NCI-H82 treated with DMSO at 0.1 percent for 48 hours (cell line): Measurements from ENCODE around the gene DPP7.
"Not testable (repeated sequence)": the region's sequence is repeated elsewhere in the genome, so short reads cannot be mapped to it uniquely, and the experiment has no call there.

Source experiments
- DNase-seq: peaks from one replicate; lab custom pipeline; 2025; ENCODE audit not compliant: unreplicated experiment; lab: John Stamatoyannopoulos, UW

The DPP7 gene

GRCh38 chr9:137148242-137148641 lies 33.7 kb upstream of the DPP7 start:
- no peak for DNase-seq

DNA sequence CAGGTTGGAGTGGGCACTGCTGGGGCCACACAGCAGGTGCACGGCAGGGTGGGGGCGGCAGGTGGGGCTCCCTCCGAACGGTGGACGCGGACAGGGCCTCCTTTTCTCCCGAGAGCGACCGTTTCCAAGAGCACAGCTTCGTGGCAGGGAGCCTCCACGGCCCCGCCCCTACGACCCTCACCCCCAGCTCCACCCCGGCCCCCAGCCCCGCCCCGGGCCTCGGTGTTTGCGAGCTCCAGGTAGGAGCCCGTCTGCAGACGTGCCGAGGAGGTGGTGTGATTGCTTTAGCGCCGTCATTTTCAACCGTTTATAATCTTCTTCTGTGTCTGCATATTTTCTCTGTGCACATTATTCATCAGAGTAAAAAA lies 33.2 kb upstream of the DPP7 start:
- DNase-seq, result no peak

GRCh38 chr9:137147091-137147792 lies 32.7 kb upstream of the DPP7 start:
- DNase-seq, result no peak

DNA sequence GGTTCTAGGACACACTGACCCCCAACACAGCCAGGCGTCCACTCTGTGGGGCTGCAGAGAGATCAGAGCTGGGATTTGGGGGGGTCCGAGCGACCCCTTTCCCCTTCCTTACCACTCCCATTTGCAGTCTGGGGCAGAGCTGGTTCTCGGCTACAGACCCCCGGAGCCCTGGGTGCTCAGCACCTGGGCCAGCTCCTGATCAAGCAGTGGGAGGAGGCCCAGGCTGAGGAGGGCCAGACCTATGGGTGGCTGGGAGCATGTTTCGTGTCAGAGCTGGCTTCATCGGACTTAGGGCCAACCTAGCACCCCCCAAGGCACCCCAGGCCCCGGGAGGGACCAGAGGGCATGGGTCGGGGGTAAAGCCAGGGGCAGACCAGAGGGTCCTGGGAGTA lies 32.0 kb upstream of the DPP7 start:
- DNase-seq, result no peak

DNA sequence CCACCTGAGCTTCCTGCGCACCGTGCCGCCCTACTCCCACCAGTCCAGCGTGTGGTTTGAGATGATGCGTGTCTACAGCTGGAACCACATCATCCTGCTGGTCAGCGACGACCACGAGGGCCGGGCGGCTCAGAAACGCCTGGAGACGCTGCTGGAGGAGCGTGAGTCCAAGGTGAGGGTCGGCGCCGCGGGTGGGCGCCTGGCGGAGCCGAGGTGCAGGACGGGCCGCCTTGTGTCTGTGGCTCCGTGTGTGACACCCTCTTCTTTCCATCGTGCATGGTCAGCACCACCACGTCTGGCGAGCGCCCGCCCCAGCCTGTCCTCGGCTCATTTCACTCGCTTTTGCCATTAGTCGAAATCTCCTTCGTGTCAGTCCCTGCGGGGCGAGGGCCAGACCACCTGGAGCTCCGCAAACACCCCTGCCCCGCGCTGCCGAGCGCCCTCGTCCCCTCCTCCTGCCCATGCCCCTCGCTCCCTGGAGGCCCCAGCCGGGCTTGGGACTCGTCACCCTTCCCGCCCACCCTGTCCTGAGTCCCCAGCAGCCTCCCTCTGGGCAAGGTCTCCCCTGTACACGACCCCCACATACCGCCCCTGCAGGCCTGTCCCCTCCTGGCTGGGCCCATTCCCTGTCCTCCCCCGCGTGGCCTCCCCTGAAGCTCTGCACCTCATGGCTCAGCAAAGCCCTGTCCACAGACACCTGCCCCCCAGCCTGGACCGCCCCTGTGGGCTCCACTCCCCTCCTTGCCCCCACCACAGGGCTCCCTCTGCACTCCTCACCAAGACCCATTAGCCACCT lies 31.4 kb upstream of the DPP7 start:
- no peak for DNase-seq

GRCh38 chr9:137143459-137143858 lies 28.9 kb upstream of the DPP7 start:
- DNase-seq, result no peak

DNA sequence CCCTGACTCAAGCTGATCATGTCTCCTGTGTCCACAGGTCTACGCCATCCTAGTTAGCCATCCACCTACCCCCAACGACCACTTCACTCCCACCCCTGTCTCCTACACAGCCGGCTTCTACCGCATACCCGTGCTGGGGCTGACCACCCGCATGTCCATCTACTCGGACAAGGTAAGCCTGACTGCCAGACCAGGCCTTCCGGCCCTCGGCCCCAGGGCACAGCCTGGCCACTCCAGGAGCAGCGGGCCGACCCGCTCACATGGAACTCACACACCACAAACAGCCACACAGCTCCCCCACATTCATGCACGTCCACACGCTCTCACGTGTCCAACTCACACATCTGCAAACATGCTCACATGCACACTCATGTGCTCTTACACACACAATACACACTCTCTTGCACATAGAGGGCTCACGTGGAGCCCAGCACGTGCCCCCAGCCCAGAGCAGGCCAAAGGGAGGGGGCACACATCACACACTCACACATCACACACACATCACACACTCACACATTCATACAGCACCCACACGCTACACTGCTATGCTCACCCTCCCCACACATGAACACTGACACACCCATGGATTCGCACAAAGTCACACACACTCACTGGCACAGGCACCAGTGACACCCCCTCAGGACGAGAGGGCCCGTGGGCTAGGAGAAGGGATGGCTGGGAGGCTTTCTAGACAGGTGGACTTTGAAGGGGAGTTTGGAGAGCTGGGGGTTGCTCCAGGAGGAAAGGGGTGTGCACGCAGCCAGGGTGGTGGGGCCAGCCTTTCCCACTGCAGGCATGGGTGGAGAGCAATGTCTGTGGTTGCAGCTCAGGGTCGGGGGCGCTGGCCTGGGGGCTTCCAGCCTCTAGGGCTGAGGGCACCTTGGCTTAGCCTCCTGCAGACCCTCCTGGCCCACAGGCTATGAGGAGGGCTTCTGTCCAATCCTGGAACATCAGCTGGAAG lies 27.7 kb upstream of the DPP7 start:
- no peak for DNase-seq

GRCh38 chr9:137141050-137141810 lies 26.7 kb upstream of the DPP7 start:
- no peak for DNase-seq

GRCh38 chr9:137140151-137141012 lies 25.8 kb upstream of the DPP7 start:
- DNase-seq, result no peak

- DNase-seq, result no peak
These were observed 25.1 kb upstream of the DPP7 start for GRCh38 chr9:137139468-137140150.

GRCh38 chr9:137138722-137139467 lies 24.4 kb upstream of the DPP7 start, which contains the start of gene GRIN1:
GRIN1 (plus strand) TSS chr9:137139154; CDS start chr9:137139487, 333 bp downstream.
- DNase-seq, result no peak

DNA sequence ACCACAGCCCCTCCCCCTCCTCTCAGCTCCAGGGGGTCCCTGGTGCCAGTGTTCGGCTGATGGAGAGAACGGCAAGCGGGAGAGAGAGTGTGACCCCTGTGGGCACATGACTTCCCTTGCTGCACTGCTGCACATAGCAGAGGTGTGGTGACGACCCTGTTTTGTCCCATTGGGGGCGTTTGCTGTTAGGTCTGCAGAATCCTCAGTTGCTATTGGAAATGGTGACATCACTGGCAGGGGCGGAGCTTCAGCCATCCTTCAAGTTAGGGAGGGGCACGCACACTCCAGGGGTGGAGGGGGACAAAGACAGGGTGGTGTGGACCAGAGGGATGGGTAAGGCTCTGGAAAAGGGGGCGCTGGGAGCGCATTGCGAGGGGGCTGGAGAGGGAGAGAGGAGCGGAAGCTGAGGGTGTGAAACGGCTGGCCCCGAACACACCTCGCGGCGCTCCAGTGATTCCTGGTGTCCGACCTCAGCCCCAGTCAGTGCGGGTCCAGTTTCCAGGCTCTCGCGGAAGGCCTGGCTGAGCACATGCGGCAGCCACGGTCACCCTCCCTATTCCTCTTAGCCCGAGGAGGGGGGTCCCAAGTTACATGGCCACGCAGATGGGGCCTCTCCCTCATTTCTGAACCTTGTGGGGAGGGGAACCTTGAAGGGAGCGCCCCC lies 23.7 kb upstream of the DPP7 start:
- DNase-seq, result peak; percentile 7

DNA sequence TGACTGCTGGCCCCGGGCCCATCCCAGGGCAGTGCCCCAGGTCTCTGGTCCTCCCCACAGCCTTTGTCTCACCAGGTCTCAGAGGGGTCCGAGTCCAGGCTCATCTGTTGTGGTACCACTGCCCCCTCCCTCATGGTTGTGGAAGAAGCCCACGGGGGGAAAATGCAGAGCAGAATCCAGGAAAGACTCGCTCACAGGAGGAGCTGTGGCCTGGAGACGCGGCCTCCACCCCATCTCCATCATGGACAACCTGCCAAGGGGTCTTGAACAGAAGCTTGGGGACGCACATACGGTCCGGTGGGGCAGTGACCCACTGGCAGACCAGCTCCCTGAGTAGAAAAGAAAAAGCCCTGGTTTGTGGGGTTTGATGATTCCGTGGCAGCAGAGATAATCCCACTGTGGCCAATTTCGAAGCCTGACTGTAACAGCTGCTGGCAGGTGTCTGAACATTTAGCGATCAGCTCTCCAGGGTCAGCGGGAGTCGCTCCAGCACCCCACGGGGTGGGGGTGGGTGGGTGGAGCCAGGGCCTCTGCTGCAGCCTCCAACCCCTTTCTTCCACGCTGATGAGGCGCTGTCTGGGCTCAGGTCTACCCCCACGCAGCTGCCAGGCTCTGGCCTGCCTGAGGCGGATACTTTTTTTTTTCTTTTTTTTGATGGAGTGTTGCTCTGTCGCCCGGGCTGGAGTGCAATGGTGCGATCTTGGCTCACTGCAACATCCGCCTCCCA lies 22.5 kb upstream of the DPP7 start:
- DNase-seq, result no peak

- DNase-seq, result no peak
These were observed 21.8 kb upstream of the DPP7 start for GRCh38 chr9:137136261-137136880.

DNA sequence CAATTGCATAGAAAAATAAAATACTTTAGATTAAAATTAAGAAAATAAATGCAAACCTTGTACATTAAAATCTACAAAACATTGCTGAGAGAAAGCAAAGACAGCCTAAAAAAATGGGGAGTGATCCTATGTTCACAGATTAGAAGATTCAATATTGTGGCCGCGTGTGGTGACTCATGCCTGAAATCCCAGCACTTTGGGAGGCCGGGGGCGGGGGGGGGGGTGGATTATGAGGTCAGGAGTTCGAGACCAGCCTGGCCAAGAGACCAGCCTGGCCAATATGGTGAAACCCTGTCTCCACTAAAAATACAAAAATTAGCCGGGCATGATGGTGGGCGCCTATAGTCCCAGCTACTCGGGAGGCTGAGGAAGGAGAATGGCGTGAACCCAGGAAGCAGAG lies 20.6 kb upstream of the DPP7 start:
- not testable (repeated sequence) for DNase-seq

- no peak for DNase-seq
These were observed 19.7 kb upstream of the DPP7 start for GRCh38 chr9:137134191-137134590.
